HG03108 (cell line): ENCODE results near the gene PHACTR3.

Experiments
- ATAC-seq: cut with Tn5 transposase; IDR thresholded peaks from one replicate; pipeline ENCODE4 v1.9.1; 2021; ENCODE audit warnings: moderate library complexity; ENCODE audit not compliant: unreplicated experiment

Gene PHACTR3

GRCh38 chr20:59668926-59669850, 64.8 kb downstream of the PHACTR3 start:
- ATAC-seq, result no peak

- no peak for ATAC-seq
Observed at GRCh38 chr20:59670786-59671492, 66.6 kb downstream of the PHACTR3 start.

DNA sequence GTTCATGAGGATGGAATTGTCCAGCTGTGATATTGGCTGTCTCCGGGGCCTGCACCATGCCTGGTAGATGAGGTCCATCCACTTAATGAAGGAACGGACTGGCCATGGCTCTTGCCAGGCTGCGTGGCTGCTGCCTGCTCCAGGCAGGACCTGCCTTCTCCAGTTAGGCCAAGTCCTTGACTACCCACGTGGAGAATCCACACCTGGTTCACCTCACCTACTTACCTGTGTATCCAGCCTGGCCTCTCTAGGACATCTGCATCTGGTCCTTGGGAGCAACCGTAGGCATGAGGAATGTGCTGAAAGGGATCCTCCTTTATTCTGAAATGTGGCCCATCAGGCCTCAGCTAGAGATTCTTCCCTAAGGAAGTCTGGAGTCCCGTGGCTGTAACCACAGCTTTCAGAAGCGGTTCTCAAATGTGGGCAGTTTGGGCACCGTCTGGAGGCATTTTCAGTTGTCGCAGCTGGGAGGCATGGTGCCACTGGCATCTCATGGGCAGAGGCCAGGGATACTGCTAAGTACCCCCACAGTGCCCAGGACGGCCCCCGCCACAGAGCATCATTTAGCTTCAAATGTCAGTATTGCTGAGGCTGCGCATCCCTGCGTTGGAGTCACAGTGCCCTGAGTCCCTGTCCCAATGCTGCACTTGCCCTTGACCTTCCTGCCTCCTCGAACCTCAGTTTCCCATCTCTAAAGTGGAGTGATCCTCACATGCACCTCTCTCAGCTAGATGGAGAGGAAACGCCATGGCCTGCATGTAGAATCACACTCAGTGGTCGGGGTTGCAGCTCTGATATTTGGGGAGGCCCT, 67.5 kb downstream of the PHACTR3 start:
- ATAC-seq, result no peak

DNA sequence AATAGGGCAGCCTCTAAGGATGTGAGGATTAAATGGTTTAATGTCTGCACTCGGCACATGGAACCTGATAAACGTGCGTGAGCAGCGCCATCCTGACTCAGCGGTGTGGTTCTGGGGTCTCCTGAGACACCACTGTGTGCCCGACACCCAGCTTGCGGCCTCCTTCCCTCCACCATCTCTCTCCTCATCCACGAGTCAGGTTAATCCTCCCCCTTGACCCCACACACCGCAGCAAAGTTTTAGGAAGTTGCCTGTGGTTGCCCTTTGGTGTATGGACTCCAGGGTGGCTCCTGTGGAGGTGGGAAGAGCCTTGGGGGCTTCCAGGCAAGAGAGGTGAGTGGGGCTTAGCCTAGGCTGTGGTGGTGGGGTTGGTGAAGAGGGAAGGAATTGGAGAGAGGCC, 68.2 kb downstream of the PHACTR3 start:
- no peak for ATAC-seq

- ATAC-seq, result no peak
Observed at GRCh38 chr20:59673288-59673997, 69.1 kb downstream of the PHACTR3 start.

DNA sequence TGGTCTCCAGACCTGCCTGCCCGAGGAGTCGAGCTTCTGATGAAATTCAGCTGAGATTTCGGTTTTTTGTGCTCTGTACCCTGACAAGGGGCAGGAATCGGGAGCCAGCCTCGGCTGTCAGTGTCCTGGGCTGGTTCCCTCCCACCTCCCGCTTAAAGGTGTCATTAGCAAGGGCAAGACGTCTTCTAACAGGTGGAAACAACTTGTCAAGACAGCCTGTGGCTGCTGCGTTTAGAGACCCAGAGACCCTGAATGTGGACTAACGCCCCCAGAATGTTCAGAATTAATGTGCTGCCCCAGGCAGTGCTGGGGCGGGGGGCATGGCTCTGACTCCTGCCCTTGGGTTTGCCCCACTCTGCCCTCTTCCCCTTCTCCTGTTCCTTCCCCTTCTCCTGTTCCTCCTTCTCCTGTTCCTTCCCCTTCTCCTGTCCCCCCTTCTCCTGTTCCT, 69.7 kb downstream of the PHACTR3 start:
- no peak for ATAC-seq

DNA sequence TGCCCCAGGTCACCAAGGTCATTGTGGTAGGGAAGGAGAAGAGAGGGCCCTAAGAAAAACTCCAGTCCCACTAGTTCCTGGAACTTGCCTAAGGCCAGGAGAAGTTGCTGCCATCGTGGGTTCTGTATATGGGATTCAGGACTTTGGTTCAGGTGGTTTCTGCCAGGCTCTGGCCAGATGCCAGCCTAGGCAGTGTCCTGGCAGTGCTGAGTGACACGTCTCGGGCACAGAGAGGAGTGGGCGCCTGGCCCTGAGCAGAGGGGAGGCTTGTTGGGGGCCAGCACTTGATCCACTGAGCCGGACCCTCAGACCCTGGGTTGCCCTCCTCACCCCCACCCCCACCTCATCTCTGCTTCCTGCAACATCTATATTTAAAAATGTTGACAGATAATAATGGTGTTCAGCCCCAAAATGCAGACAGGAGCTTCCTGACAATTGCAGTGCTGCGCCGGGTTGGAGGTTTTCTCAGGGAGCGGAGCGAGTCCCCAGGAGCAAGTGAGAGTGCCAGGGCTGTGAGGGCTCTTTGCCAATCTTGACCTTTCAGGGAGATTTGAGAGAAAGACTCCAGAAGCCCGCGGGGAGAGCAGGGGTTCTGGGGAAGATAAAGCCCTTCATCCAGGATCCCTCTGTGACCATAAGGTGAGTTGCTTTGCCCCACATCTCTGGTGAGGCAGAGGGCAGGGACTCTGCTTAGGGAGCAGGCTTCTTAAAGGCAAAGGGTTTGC, 71.9 kb downstream of the PHACTR3 start:
- no peak for ATAC-seq

GRCh38 chr20:59676851-59677182, 72.5 kb downstream of the PHACTR3 start:
- no peak for ATAC-seq

GRCh38 chr20:59677586-59677985, 73.2 kb downstream of the PHACTR3 start:
- ATAC-seq, result no peak

GRCh38 chr20:59678288-59678687, 73.9 kb downstream of the PHACTR3 start:
- no peak for ATAC-seq

DNA sequence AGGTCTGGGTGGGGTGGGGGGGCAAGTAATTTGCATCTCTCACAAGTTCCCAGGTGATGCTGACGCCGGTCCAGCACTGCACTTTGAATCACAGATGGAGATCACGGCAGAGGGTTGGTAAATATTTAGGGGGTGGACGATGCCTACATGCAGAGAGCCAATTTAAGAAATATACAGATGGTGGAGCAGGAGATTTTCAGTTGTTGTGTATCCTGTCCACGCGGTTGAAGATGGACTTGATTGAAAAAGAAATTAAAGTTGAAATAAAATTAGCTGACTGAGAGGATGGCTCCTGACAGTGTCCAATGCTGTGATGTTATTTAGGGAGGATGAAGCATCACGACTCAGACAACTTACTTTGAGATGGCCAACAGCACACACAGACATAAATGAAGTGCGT, 74.6 kb downstream of the PHACTR3 start:
- no peak for ATAC-seq

DNA sequence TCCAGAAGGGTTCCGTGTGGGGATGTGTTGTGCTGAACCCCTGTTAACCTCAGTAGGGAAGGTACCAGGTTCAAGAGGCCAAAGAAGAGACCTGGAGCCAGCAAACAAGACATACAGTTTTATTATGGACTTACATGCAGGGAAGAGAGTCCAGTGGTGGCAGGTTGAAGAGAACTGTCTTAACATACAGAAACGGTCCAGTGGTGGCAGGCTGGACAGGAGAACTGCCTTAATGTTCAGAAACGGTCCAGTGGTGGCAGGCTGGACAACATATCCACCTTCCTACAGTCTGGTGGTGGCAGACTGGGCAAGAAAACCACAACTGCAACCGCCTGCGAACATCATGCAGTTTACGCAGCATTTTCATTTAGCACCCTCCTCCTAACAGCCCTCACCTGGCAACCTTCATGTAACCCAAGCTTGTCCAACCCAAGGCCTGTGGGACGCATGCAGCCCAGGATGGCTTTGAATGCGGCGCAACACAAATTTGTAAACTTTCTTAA, 75.9 kb downstream of the PHACTR3 start:
- no peak for ATAC-seq

- no peak for ATAC-seq
Observed at GRCh38 chr20:59680852-59681251, 76.5 kb downstream of the PHACTR3 start.

- ATAC-seq, result no peak
Observed at GRCh38 chr20:59682603-59683002, 78.3 kb downstream of the PHACTR3 start.

DNA sequence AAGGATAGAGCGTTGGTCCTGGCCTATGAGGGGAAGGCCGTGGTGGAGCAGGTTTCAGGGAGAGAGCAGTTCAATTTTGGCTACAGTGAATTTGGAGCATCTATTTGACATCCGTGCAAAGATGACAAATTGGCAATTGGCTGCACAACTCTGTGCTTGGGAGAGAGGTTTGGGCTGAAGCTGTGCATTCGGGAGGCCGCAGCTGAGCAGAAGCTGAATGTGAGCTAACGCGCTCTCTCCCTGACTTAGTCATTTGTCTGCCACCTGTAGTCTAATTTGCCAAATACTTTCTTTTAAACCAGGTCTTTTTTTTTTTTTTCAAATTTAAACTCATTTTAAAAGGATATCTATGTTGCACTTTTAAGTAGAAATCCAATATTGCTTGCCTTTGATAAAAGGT, 78.8 kb downstream of the PHACTR3 start:
- no peak for ATAC-seq

GRCh38 chr20:59684685-59685242, 80.4 kb downstream of the PHACTR3 start:
- ATAC-seq, result no peak

- ATAC-seq, result no peak
Observed at GRCh38 chr20:59686404-59687346, 82.3 kb downstream of the PHACTR3 start.

DNA sequence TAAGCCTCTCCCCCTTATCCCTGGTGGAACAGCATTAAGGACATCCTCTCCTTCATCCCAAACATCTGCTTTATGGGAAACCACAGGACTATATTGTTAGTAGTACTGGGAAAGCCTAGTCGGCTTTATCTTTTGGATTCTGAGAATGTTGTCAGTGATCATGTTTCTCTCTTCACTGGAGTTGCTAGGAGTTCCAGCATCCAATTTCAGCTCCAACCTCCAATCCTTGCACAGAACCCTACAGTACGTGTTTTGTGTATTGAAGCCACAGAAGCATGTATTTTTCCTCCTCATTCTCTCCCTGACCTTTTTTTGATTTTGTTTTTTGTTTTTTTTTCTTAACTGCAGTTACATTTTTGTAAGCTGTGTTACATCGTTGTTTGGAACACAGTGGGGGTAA, 84.0 kb downstream of the PHACTR3 start:
- ATAC-seq, result no peak
